ENCODE measurements around the gene MCF2L2. TPM values are rescaled to one million over a fixed set of nuclear protein-coding genes. Genes with fewer than 3 reads are reported as not detected.

The MCF2L2 gene
- total RNA-seq, 1 donor from 2014 or later, result 2.7 TPM

DNA sequence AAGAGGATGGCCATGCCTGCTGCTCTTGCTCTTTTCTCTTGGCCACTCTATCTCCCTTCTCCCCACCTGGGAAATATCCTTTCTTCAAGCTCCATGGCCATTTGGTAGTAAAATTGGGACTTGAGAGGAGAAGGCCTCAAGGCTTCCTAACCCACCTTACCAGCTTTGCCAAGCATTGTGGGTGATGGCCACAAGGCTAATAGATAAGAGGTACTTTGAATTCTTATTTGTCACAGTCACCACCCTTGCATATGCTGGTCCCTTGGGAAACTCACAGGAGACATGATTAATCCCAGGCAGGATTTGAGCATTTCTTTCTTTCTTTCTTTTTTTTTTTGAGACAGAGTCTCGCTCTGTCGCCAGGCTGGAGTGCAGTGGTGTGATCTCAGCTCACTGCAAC is 138.2 kb downstream of the MCF2L2 start:
- peaks cover 26% of the 10 kb centered on the region for H3K4me1 Mint-ChIP-seq (ENCODE audit: unreplicated experiment)
- no peaks in the 10 kb centered on the region for H3K27me3 Mint-ChIP-seq
- H3K9me3 Mint-ChIP-seq, result peaks cover 4% of the 10 kb centered on the region
- H3K36me3 Mint-ChIP-seq, result no peaks in the 10 kb centered on the region
- no peak for TF ChIP-seq CTCF (conservative IDR thresholded peaks at IDR 0.05)
- no peak overlapping the region for H3K4me3 Mint-ChIP-seq
- DNase-seq (ENCODE audit: extremely low spot score, unreplicated experiment), result no peak
- no peak overlapping the region for H3K27ac Mint-ChIP-seq

- Mint-ChIP-seq H3K4me1 (ENCODE audit: unreplicated experiment) (peaks cover 26% of the 10 kb centered on the region), H3K27me3 (no peaks in the 10 kb centered on the region), H3K9me3 (peaks cover 8% of the 10 kb centered on the region), H3K27ac (no peak overlapping the region), H3K4me3 (no peak overlapping the region), H3K36me3 (no peaks in the 10 kb centered on the region)
- TF ChIP-seq CTCF (conservative IDR thresholded peaks at IDR 0.05), result no peak
- DNase-seq (ENCODE audit: extremely low spot score, unreplicated experiment), result no peak
Measured at GRCh38 chr3:183288117-183288516, 140.3 kb downstream of the MCF2L2 start.

DNA sequence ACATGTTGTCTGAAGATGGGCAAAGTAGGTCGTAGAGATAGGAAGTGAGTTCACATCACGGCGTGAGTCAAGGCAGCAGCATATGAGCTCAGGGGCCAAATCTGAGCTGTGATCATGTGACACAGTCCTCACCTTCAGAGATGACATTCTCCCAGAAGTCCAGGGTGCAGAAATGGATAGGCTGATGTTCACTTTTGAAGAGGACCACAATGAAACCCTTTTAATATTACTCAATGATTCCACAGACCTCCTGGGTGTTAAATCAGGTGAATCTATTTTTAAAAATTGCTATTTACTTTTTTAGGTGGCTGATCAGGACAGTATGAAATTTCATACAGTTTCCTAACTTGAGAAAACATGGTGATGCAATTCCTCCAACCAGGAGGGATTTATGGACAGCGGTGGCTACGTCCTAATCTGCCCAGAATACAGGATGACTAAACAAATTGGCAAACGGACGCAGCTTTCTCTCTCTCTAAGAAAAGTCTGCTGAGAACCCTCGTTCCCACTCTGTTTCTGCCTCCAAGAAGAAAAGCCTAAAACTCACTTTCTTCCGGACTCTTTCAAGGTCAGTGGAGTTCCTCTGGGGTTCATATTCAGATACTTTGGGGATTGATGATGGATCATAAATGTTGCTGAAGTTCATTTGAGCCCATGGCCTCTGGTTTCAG is 141.0 kb downstream of the MCF2L2 start:
- no peaks in the 10 kb centered on the region for H3K27me3 Mint-ChIP-seq
- TF ChIP-seq CTCF (conservative IDR thresholded peaks at IDR 0.05), result no peak
- no peak overlapping the region for H3K27ac Mint-ChIP-seq
- no peak overlapping the region for H3K4me3 Mint-ChIP-seq
- H3K4me1 Mint-ChIP-seq (ENCODE audit: unreplicated experiment), result peaks cover 26% of the 10 kb centered on the region
- H3K36me3 Mint-ChIP-seq, result no peaks in the 10 kb centered on the region
- H3K9me3 Mint-ChIP-seq, result peaks cover 8% of the 10 kb centered on the region
- no peak for DNase-seq (ENCODE audit: extremely low spot score, unreplicated experiment)

- no peaks in the 10 kb centered on the region for H3K27me3 Mint-ChIP-seq
- H3K4me1 Mint-ChIP-seq (ENCODE audit: unreplicated experiment), result peaks cover 15% of the 10 kb centered on the region
- TF ChIP-seq CTCF (conservative IDR thresholded peaks at IDR 0.05), result no peak
- H3K4me3 Mint-ChIP-seq, result no peak overlapping the region
- no peak for DNase-seq (ENCODE audit: extremely low spot score, unreplicated experiment)
- peak overlapping the region; percentile 89 for H3K27ac Mint-ChIP-seq
- H3K9me3 Mint-ChIP-seq, result peaks cover 4% of the 10 kb centered on the region
- H3K36me3 Mint-ChIP-seq, result no peaks in the 10 kb centered on the region
Measured at GRCh38 chr3:183285828-183286457, 142.5 kb downstream of the MCF2L2 start.

GRCh38 chr3:183285318-183285717 is 143.1 kb downstream of the MCF2L2 start:
- H3K36me3 Mint-ChIP-seq, result no peaks in the 10 kb centered on the region
- H3K9me3 Mint-ChIP-seq, result peaks cover 4% of the 10 kb centered on the region
- no peak overlapping the region for H3K4me3 Mint-ChIP-seq
- no peak for DNase-seq (ENCODE audit: extremely low spot score, unreplicated experiment)
- no peak for TF ChIP-seq CTCF (conservative IDR thresholded peaks at IDR 0.05)
- H3K27ac Mint-ChIP-seq, result peak overlapping the region; percentile 89
- H3K4me1 Mint-ChIP-seq (ENCODE audit: unreplicated experiment), result peaks cover 12% of the 10 kb centered on the region
- no peaks in the 10 kb centered on the region for H3K27me3 Mint-ChIP-seq

All from type B pancreatic cell (in vitro differentiated cells).